Activated naive CD4-positive, alpha-beta T cell treated with anti-CD3 and anti-CD28 coated beads, Interleukin-2, amount 10 ng/mL, durations not matched to agents 7 days and 5 days (primary cell): Measurements from ENCODE around the gene CHD3.

Source experiments
- CTCF ChIA-PET: fragments of 350-600 bp; sonication (Branson Sonifier 250); formaldehyde crosslinking; loops from one replicate; lab custom pipeline; 2021; ENCODE audit warnings: antibody characterized with exemption; lab: Charles Lee
- DNase-seq: peaks from one replicate; pipeline ENCODE4 v3.0.0-alpha.2; 2020
- H3K27ac Mint-ChIP-seq: one replicate; pipeline ENCODE4 v1.8.0; 2021; ENCODE audit warnings: mild to moderate bottlenecking, moderate library complexity, mixed read lengths
- H3K27me3 Mint-ChIP-seq: one replicate; pipeline ENCODE4 v1.8.0; 2021; ENCODE audit warnings: mild to moderate bottlenecking, mixed read lengths
- H3K36me3 Mint-ChIP-seq: one replicate; pipeline ENCODE4 v1.8.0; 2021; ENCODE audit warnings: mixed read lengths
- H3K4me1 Mint-ChIP-seq: one replicate; pipeline ENCODE4 v1.8.0; 2021; ENCODE audit warnings: mixed read lengths
- H3K4me3 Mint-ChIP-seq: one replicate; pipeline ENCODE4 v1.8.0; 2021; ENCODE audit warnings: mild to moderate bottlenecking, moderate library complexity, mixed read lengths
- H3K9me3 Mint-ChIP-seq: one replicate; pipeline ENCODE4 v1.8.0; 2021; ENCODE audit warnings: mixed read lengths

CHD3 gene

DNA sequence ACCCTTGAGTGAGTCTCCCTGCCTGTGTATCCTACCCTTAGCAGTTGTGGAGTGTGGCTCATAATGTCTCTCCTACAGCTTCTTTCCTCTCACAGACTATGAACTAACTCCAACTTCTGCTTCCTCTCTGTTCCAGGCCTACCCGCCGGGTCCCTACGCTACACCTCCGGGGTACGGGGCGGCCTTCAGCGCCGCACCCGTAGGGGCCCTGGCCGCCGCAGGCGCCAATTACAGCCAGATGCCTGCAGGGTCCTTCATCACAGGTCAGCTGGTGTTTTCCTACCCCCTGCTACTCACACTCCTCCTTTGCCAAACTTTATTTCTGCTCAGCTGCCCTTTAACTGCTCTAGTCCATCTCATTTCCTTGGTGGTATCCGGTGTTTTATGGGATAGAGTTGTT, 22.1 kb downstream of the CHD3 start:
- no peak for DNase-seq
- peaks cover 32% of the 10 kb centered on the region for H3K4me1 Mint-ChIP-seq
- H3K9me3 Mint-ChIP-seq: no peaks in the 10 kb centered on the region
- H3K27me3 Mint-ChIP-seq: no peaks in the 10 kb centered on the region
- peaks cover 54% of the 10 kb centered on the region for H3K36me3 Mint-ChIP-seq
- CTCF ChIA-PET: interaction anchor here (0.6 to 4.6 kb wide), 3 partner anchors 47 to 78 kb away, joined by 3 to 71 read pairs (median 16); no protein-coding TSS in a partner anchor
- H3K4me3 Mint-ChIP-seq: no peak overlapping the region
- H3K27ac Mint-ChIP-seq: peak overlapping the region; percentile 14

DNA sequence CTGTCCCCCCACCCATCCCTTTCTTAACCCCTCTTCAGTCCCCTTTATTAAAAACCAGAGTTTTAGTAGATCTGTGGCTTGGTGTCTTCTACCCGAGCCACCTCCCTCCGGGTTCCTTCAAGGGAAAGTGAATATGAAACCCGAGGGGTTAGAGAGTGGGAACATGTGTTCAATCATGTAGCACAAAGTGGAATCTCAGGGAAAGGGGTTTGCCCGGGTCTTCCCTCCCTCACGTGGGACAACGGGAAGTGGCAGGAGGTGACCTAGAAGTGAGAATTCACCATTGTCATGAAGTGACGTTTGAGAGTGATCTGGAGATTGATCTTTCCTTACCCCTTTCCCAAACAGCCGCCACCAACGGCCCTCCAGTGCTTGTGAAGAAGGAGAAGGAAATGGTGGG, 22.5 kb downstream of the CHD3 start:
- H3K27ac Mint-ChIP-seq: peak overlapping the region; percentile 14
- H3K9me3 Mint-ChIP-seq: no peaks in the 10 kb centered on the region
- CTCF ChIA-PET: interaction anchor here (0.9 to 4.6 kb wide), 3 partner anchors 47 to 86 kb away, joined by 3 to 71 read pairs (median 16); no protein-coding TSS in a partner anchor
- peaks cover 33% of the 10 kb centered on the region for H3K4me1 Mint-ChIP-seq
- H3K4me3 Mint-ChIP-seq: no peak overlapping the region
- DNase-seq: no peak
- peaks cover 50% of the 10 kb centered on the region for H3K36me3 Mint-ChIP-seq
- peaks cover under 1% of the 10 kb centered on the region for H3K27me3 Mint-ChIP-seq

DNA sequence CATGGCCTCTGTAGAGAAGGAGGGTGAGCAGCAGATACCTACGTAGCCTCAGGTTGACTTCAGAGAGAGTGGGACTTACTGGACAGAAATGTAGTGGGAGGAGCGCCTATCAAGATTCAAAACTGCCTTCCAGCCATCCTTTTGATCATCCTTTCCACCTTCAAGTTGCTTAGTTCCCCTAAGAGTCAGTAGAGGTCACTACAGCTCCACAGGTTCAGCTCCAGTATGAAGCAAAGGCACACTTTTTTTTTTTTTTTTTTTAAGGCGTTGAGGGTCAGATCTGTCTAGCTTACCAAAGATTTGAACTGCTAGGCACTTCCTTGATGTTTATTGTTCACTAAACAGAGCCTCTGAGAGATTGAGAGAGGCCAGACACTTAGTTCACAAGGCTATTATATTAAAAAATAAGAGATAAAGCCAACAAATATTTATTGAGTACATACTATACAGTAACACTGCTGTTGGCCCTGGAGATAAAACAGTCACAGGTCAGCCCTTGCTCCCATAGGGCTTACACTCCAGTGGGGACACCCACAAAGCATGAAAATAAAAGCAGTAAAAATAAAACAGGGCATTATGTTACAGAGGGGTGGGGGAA, 24.4 kb downstream of the CHD3 start:
- peaks cover 4% of the 10 kb centered on the region for H3K27me3 Mint-ChIP-seq
- DNase-seq: peak; percentile 62
- CTCF ChIA-PET: interaction anchor here (1.1 to 4.6 kb wide), 12 partner anchors 14 to 197 kb away, joined by 3 to 71 read pairs (median 5); partner anchors contain the start of genes CNTROB and TRAPPC1
- H3K4me1 Mint-ChIP-seq: peaks cover 43% of the 10 kb centered on the region
- H3K36me3 Mint-ChIP-seq: peaks cover 37% of the 10 kb centered on the region
- H3K9me3 Mint-ChIP-seq: no peaks in the 10 kb centered on the region
- no peak overlapping the region for H3K4me3 Mint-ChIP-seq
- peak overlapping the region; percentile 29 for H3K27ac Mint-ChIP-seq

DNA sequence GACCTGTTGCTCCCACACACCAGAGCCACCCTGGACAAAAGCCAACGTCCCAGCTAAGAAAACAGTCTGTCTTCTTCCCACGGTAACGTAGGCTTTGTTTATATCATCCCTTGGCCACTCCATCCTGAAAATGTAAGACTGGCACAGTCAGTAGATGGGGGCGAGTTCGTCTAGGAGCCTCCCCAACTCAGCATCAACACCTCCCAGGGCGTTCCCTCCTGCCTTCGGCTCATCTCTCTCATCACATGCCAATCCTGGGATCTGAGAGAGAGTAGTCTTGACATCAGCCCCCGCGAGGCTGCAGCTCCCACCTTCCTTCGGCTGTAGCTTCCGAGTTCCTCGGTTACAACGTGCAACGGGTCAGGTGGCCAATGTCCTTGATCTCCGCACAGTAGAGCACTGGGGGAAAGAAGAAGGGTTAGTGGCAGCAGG, 26.6 kb downstream of the CHD3 start:
- Mint-ChIP-seq H3K4me3 (peak overlapping the region; percentile 87), H3K27ac (peak overlapping the region; percentile 94), H3K4me1 (peaks cover 43% of the 10 kb centered on the region), H3K9me3 (no peaks in the 10 kb centered on the region), H3K27me3 (peaks cover 4% of the 10 kb centered on the region), H3K36me3 (peaks cover 19% of the 10 kb centered on the region)
- CTCF ChIA-PET: interaction anchor here (1.0 to 5.0 kb wide), 6 partner anchors 17 to 143 kb away, joined by 3 to 49 read pairs (median 5); partner anchors contain the start of genes CNTROB and TRAPPC1
- DNase-seq: no peak

DNA sequence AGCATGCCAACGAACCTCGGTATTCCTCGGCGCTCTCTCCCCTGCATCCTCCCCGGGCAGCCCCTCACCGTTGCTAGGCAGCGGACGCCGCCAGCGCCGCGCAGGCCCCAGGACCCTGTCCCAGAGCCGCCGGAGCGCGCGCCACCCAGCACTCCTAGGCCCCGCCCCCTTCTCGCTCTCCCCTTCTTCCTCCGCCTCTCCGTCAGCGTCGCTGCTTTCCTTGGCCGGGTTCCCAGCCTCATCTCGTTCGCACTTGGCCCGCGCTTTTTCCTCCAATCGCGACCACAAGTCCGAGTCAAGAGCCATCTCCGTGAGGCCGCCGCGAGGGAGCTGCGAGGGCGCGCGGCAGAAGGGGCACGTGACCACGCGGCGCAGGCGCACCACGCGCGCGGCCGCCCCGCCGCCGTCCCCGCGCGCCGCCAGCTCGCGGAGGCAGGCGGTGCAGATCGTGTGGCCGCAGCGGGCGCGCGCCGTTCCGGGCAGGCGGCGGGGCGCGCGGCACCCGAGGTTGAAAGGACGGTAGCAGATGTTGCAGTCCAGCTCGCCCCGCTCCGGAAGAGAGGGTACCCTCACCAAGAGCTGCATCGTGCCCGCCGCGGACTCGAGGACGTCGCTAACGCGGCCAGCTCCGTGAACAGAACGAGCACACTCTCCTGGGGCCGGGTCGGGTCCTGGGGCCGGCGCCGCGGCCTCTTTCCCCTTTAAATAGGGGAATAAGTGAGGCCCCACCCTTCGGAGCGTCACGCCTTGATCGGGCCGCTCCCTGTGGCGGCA, 27.2 kb downstream of the CHD3 start, which contains the start of gene RNF227:
RNF227 (minus strand) TSS at position 679 of the 774 bp plus-strand sequence; CDS start at position 585, 94 bp downstream.
- H3K27ac Mint-ChIP-seq: peak within 1 kb of the TSS; percentile 94
- H3K9me3 Mint-ChIP-seq: no peaks in the 10 kb centered on the region
- peak within 1 kb of the TSS; percentile 87 for H3K4me3 Mint-ChIP-seq
- peaks cover 14% of the 10 kb centered on the region for H3K36me3 Mint-ChIP-seq
- DNase-seq: peak; percentile 89
- CTCF ChIA-PET: interaction anchor here (1.0 to 5.0 kb wide), 6 partner anchors 16 to 142 kb away, joined by 3 to 49 read pairs (median 5); partner anchors contain the start of genes CNTROB and TRAPPC1
- peaks cover 43% of the 10 kb centered on the region for H3K4me1 Mint-ChIP-seq
- H3K27me3 Mint-ChIP-seq: peaks cover 4% of the 10 kb centered on the region

DNA sequence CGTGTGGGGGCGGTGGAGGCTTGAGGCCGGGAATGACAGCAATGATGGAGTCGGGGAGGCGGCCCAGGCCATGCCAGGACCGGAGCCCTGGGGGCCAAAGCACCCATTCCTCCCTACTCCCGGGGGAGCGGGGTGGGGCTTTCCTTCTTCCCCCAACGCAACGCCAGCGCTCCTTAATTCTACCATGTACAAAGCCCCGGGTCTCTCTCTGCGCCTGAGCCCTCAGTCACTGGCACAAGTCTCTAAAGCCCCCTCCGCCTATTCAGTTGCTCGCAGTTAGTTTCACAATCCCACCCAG, 27.7 kb downstream of the CHD3 start:
- no peaks in the 10 kb centered on the region for H3K9me3 Mint-ChIP-seq
- peak overlapping the region; percentile 87 for H3K4me3 Mint-ChIP-seq
- CTCF ChIA-PET: interaction anchor here (0.9 to 5.0 kb wide), 7 partner anchors 16 to 142 kb away, joined by 3 to 49 read pairs (median 4); partner anchors contain the start of genes CNTROB and TRAPPC1
- peak overlapping the region; percentile 82 for H3K27ac Mint-ChIP-seq
- H3K4me1 Mint-ChIP-seq: peaks cover 43% of the 10 kb centered on the region
- no peak for DNase-seq
- peaks cover 9% of the 10 kb centered on the region for H3K36me3 Mint-ChIP-seq
- H3K27me3 Mint-ChIP-seq: peaks cover 4% of the 10 kb centered on the region

DNA sequence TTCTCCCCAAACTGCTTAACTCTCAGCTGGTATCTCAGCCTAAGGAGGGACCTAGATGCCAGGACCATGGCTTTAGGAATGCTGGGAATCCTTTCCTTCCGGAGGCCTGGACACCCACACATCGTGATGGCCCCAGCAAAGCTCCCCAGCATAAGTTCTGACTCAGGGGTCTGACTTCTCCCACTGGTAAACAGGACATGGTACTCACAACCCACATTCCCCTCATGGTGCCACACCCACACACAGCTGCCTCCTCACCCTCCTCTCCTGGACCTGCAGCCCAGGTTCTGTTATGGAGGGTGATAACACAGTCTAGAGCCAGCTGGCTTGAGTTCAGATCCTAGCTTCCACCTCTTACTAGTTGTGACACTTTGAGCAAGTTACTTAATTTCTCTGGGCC, 28.2 kb downstream of the CHD3 start:
- peak overlapping the region; percentile 82 for H3K27ac Mint-ChIP-seq
- DNase-seq: no peak
- H3K36me3 Mint-ChIP-seq: peaks cover 6% of the 10 kb centered on the region
- H3K27me3 Mint-ChIP-seq: peaks cover 4% of the 10 kb centered on the region
- CTCF ChIA-PET: interaction anchor here (0.9 to 5.0 kb wide), 5 partner anchors 15 to 140 kb away, joined by 4 to 49 read pairs (median 7); partner anchors contain the start of genes CNTROB and TRAPPC1
- H3K4me1 Mint-ChIP-seq: peaks cover 41% of the 10 kb centered on the region
- H3K4me3 Mint-ChIP-seq: peak overlapping the region; percentile 87
- H3K9me3 Mint-ChIP-seq: no peaks in the 10 kb centered on the region

DNA sequence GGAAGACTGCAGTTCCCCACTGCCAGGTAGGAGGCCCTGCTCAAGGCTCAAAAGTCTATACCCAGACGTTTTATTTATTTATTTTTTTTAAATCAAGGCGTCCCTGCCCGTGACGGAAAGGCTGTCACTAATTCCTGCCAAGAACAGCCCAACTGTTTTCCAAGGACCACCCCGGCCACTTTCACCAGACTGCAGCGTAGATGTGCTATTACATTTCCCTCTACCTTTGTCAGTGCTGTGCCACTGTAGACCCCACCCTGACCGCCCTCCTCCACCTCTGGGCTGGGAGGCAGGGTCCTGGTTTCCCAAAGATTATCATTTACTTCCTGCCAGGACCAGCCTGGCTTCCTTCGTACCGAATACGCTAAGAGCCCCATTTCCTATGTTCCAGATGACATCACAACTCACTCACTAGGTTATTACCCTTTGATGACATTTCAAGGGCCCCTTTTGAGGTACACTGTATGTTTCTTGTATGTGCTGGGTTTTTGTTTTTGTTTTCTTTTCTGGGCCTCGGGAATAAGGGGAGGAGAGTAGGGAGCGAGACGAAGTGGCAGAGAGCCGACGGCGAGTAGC, 33.8 kb downstream of the CHD3 start:
- Mint-ChIP-seq H3K27me3 (no peaks in the 10 kb centered on the region), H3K9me3 (no peaks in the 10 kb centered on the region), H3K4me1 (peaks cover 14% of the 10 kb centered on the region), H3K36me3 (peaks cover 4% of the 10 kb centered on the region), H3K27ac (peak overlapping the region; percentile 84), H3K4me3 (peak overlapping the region; percentile 71)
- no peak for DNase-seq
- CTCF ChIA-PET: interaction anchor here (1.1 to 2.1 kb wide), 5 partner anchors 10 to 135 kb away, joined by 3 to 9 read pairs (median 3); partner anchors contain the start of genes CNTROB and TRAPPC1

DNA sequence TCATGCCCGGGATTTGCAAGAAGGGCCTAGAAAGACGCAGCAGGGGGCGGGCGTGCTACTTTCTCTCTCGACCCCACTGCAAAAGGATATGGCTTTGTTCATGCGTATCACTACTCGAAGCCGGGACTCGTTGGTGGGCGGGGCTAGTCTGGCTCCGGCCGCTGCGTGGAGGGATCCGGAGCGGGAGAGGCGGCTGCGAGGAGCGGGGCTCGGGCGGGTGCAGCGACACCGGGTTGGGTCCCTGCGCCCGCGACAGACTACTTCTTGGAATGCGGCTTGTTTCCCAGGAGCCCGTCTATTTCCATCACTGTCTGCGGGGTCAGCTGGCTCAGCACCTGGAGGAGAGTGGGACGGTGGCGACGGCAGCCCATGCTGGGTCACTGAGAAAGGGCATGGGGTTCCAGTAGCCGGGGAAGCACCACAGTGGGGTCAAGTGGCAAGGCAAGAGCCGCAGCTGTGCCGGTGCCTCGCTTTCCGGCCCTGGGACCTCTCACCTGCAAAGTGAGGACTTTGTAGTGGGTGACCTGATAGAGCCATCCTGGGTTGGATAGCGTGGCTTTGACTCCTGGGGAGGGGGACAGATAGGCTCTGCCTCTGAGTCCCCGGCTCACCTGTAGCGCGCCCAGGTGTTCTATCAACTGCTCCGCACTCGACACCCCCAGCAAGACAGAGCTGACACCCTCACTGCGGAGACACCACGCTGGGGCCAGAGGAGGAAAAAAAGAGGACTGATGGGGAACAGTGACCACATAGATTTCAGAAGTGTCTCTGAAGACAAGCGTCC, 34.4 kb downstream of the CHD3 start:
- no peaks in the 10 kb centered on the region for H3K27me3 Mint-ChIP-seq
- DNase-seq: peak; percentile 90
- peaks cover 16% of the 10 kb centered on the region for H3K4me1 Mint-ChIP-seq
- peak overlapping the region; percentile 84 for H3K27ac Mint-ChIP-seq
- no peaks in the 10 kb centered on the region for H3K9me3 Mint-ChIP-seq
- CTCF ChIA-PET: interaction anchor here (1.1 to 2.1 kb wide), 6 partner anchors 9 to 135 kb away, joined by 3 to 9 read pairs (median 3); partner anchors contain the start of genes CNTROB and TRAPPC1
- peak overlapping the region; percentile 71 for H3K4me3 Mint-ChIP-seq
- H3K36me3 Mint-ChIP-seq: peaks cover 6% of the 10 kb centered on the region

DNA sequence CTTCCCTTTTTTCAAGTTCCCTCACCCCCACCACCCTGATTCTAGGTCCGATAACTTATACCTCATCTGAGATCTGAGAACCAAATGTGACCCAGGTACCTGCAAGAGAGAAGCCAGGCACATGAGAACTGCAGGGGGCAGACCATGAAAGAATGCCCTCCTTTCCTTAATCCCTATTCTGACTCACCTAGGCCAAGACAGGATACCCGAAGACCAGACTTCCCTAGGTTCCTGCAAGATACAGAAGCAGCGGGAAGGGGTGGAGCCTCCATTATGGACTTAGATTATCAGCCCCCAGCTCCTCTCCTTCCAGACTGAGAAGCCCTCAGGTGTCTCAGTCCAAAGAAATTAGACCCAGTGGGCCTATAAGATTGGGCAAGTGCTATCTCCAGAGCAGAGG, 39.0 kb downstream of the CHD3 start:
- no peaks in the 10 kb centered on the region for H3K9me3 Mint-ChIP-seq
- H3K27me3 Mint-ChIP-seq: no peaks in the 10 kb centered on the region
- peaks cover 32% of the 10 kb centered on the region for H3K4me1 Mint-ChIP-seq
- H3K36me3 Mint-ChIP-seq: peaks cover 22% of the 10 kb centered on the region
- DNase-seq: no peak
- CTCF ChIA-PET: no interaction called here
- H3K4me3 Mint-ChIP-seq: no peak overlapping the region
- H3K27ac Mint-ChIP-seq: no peak overlapping the region

DNA sequence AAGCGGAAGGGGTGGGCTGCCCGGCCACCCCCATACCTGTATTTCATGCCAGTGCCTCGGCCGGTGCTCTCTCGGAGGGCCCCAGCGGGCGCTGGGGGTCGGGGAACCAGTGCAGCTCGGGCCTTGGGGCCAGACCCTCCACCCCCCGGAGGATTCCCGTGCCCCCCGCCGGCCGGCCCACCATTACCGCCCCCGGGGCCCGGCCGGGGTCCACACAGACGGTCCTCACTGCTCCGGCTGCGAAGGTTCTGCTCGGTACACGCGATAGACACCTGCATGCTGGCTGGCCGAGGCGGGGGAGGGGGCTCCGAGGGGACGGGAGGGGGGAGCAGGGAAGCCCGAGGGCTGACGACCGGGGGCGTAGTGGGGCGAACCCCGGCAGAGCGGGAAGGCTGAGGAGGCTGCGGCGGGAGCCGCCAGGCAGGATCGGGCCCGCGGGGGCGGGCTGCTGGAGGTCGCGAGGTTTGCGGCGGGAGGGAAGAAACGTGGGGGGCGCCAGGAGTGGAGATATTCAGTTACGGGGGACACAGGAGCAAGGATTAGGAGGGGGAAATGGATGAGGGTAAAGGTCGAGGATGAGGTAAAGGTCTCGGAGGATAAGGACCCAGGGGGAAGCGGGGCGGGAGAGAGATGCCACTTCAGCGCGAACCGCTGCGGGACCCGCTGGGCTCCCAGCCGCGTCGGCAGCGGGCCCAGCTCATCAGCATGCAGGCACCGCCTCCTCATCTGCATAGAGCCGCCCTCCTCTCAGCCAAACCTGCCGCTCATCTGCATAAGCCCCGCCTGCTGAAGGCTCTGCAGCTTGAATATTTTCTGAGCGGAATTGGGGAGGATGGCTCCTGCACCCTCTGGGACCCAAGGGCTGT, 40.8 kb downstream of the CHD3 start, which contains the start of gene KCNAB3:
KCNAB3 (minus strand) TSS at position 699 of the 866 bp plus-strand sequence; CDS start at position 278, 421 bp downstream.
- peak; percentile 63 for DNase-seq
- H3K27me3 Mint-ChIP-seq: no peaks in the 10 kb centered on the region
- H3K36me3 Mint-ChIP-seq: peaks cover 21% of the 10 kb centered on the region
- H3K4me1 Mint-ChIP-seq: peaks cover 38% of the 10 kb centered on the region
- peak within 1 kb of the TSS; percentile 95 for H3K27ac Mint-ChIP-seq
- H3K9me3 Mint-ChIP-seq: no peaks in the 10 kb centered on the region
- CTCF ChIA-PET: no interaction called here
- H3K4me3 Mint-ChIP-seq: peak within 1 kb of the TSS; percentile 91

DNA sequence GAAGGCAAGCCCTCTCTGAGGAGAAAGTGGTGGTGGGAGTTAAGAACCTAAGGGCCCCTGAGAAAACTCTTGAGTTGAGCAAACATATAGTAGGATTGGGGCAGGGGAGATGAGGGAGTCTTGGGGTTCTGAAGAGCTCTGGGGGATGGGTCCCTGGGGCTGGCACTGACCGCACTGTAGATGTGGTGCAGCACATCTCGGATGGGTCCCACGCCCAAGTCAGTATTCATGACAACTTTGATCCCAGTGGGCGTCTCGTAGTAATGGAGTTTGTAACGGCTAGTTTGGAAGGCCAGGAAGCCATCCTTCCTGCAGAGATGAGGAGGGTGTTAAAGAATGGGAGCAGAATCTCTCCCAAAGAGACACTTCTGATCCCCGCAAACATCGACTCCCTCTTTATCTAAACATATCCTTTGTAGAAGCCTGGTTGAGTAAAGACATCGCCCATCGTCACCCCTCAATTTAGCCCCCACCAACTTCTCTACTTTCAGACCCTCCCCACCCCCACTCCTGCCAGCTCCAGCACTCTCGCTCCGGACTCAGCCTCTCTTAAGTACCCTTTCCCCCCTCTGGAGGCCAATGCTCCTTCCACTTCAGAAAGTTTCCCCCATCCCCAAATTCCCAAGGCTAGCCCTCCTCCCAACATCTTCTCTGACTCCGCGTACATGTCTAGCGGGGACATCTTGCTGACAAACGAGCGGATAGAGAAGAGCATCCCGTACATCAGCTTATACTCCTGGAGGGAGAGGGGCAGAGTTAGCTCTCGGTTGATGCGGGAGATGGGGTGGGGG, 42.4 kb downstream of the CHD3 start:
- CTCF ChIA-PET: interaction anchor here (0.8 to 3.8 kb wide), 9 partner anchors 9 to 244 kb away, joined by 3 to 28 read pairs (median 6); partner anchors contain the start of genes RNF227 and TP53
- peak overlapping the region; percentile 95 for H3K27ac Mint-ChIP-seq
- no peaks in the 10 kb centered on the region for H3K9me3 Mint-ChIP-seq
- no peaks in the 10 kb centered on the region for H3K27me3 Mint-ChIP-seq
- H3K4me3 Mint-ChIP-seq: peak overlapping the region; percentile 91
- DNase-seq: no peak
- peaks cover 34% of the 10 kb centered on the region for H3K36me3 Mint-ChIP-seq
- peaks cover 50% of the 10 kb centered on the region for H3K4me1 Mint-ChIP-seq
